MCF 10A (cell line): ENCODE measurements around the gene FGGY. TPM values are rescaled to one million over a fixed set of nuclear protein-coding genes. Genes with fewer than 3 reads are reported as not detected.

Source experiments
- BruUV-seq: library from RNA; stranded (reverse); fragments of 400-500 nt; replicated peaks from 2 replicates; lab custom pipeline; 2021; lab: Mats Ljungman, UMichigan
- CTCF ChIA-PET: fragments of 300-600 bp; sonication (Branson Sonifier 250); formaldehyde crosslinking; extraction: SDS; loops from one replicate; lab custom pipeline; 2021; ENCODE audit warnings: antibody characterized with exemption, inconsistent platforms; lab: Yijun Ruan, JAX
- POLR2A ChIA-PET: fragments of 300-600, 350-650 bp; sonication (Branson Sonifier 250); formaldehyde crosslinking; extraction: SDS; loops from one replicate; lab custom pipeline; 2020; ENCODE audit warnings: antibody characterized with exemption, inconsistent platforms; lab: Yijun Ruan, JAX
- DNase-seq: peaks from one replicate; pipeline ENCODE4 v3.0.0-alpha.2; 2018; ENCODE audit not compliant: unreplicated experiment
- H3K27ac Mint-ChIP-seq: one replicate; pipeline ENCODE4 v1.8.0; 2022; ENCODE audit warnings: mild to moderate bottlenecking, low read depth, mixed read lengths; ENCODE audit not compliant: unreplicated experiment
- H3K27me3 Mint-ChIP-seq: one replicate; pipeline ENCODE4 v1.8.0; 2022; ENCODE audit warnings: mixed read lengths; ENCODE audit not compliant: insufficient read depth, unreplicated experiment
- H3K36me3 Mint-ChIP-seq: one replicate; pipeline ENCODE4 v1.8.0; 2022; ENCODE audit warnings: mild to moderate bottlenecking, moderate library complexity, mixed read lengths; ENCODE audit not compliant: insufficient read depth, unreplicated experiment
- H3K4me1 Mint-ChIP-seq: one replicate; pipeline ENCODE4 v1.8.0; 2022; ENCODE audit warnings: mixed read lengths; ENCODE audit not compliant: insufficient read depth, unreplicated experiment
- H3K4me3 Mint-ChIP-seq: one replicate; pipeline ENCODE4 v1.8.0; 2022; ENCODE audit warnings: mild to moderate bottlenecking, moderate library complexity, mixed read lengths; ENCODE audit not compliant: unreplicated experiment
- H3K9me3 Mint-ChIP-seq: one replicate; pipeline ENCODE4 v1.8.0; 2022; ENCODE audit warnings: mixed read lengths; ENCODE audit not compliant: unreplicated experiment
- CTCF ChIP-seq: fragments of 200-600 bp; IDR thresholded peaks from one replicate; pipeline ENCODE4 v1.8.0; 2022; ENCODE audit warnings: antibody characterized with exemption, mild to moderate bottlenecking; ENCODE audit not compliant: unreplicated experiment
- intact Hi-C: fragments of 100-400 bp; cut with micrococcal nuclease; formaldehyde crosslinking; loops from 2 replicates; pipeline ENCODE4 v1.14.1; 2022
- total RNA-seq: library from RNA; stranded (reverse); gene quantifications from 2 replicates; pipeline ENCODE4 v1.2.3, GENCODE V29; 2022

FGGY gene
- total RNA-seq, 1 experiment from 2014 or later = 10.6 TPM

- CTCF ChIA-PET = no interaction called here
- no peaks in the 10 kb centered on the region for H3K27me3 Mint-ChIP-seq
- no peak for TF ChIP-seq CTCF
- no TSS peak for BruUV-seq
- peaks cover 17% of the 10 kb centered on the region for H3K4me1 Mint-ChIP-seq
- no peak for DNase-seq
- H3K4me3 Mint-ChIP-seq = no peak overlapping the region
- H3K9me3 Mint-ChIP-seq = peaks cover 9% of the 10 kb centered on the region
- intact Hi-C loops = loop anchor here (5.0 to 10.0 kb wide), 3 partner anchors 399 to 772 kb away; partner anchors contain the start of gene FGGY
- POLR2A ChIA-PET = interaction anchor here (1.0 kb wide), 1 partner anchor 23 kb away, joined by 3 read pairs; no protein-coding TSS in a partner anchor
- no peak overlapping the region for H3K27ac Mint-ChIP-seq
- H3K36me3 Mint-ChIP-seq = no peaks in the 10 kb centered on the region
These were observed 399.7 kb downstream of the FGGY start for GRCh38 chr1:59696421-59697115.

- H3K4me3 Mint-ChIP-seq = no peak overlapping the region
- no peaks in the 10 kb centered on the region for H3K27me3 Mint-ChIP-seq
- no TSS peak for BruUV-seq
- no peak for DNase-seq
- no peaks in the 10 kb centered on the region for H3K36me3 Mint-ChIP-seq
- peaks cover 9% of the 10 kb centered on the region for H3K9me3 Mint-ChIP-seq
- ChIA-PET CTCF (interaction anchor here (0.7 to 2.3 kb wide), 4 partner anchors 589 to 934 kb away, joined by 3 to 15 read pairs (median 4); no protein-coding TSS in a partner anchor), POLR2A (interaction anchor here (0.6 to 1.0 kb wide), 3 partner anchors 23 to 864 kb away, joined by 3 read pairs; no protein-coding TSS in a partner anchor)
- no peak overlapping the region for H3K27ac Mint-ChIP-seq
- intact Hi-C loops = loop anchor here (5.0 to 10.0 kb wide), 3 partner anchors 400 to 772 kb away; partner anchors contain the start of gene FGGY
- TF ChIP-seq CTCF = no peak
- peaks cover 17% of the 10 kb centered on the region for H3K4me1 Mint-ChIP-seq
These were observed 400.4 kb downstream of the FGGY start for GRCh38 chr1:59697150-59697800.

GRCh38 chr1:59698386-59698785, 401.5 kb downstream of the FGGY start:
- peaks cover 4% of the 10 kb centered on the region for H3K9me3 Mint-ChIP-seq
- ChIA-PET POLR2A (interaction anchor here (1.1 to 2.7 kb wide), 10 partner anchors 22 to 971 kb away, joined by 3 to 26 read pairs (median 7); partner anchors contain the start of genes FGGY and JUN), CTCF (interaction anchor here (0.7 to 2.9 kb wide), 47 partner anchors 8 to 989 kb away, joined by 3 to 19 read pairs (median 5); partner anchors contain the start of gene JUN)
- H3K4me3 Mint-ChIP-seq = no peak overlapping the region
- H3K4me1 Mint-ChIP-seq = peaks cover 18% of the 10 kb centered on the region
- H3K27me3 Mint-ChIP-seq = no peaks in the 10 kb centered on the region
- H3K36me3 Mint-ChIP-seq = no peaks in the 10 kb centered on the region
- intact Hi-C loops = loop anchor here (2.0 to 10.0 kb wide), 4 partner anchors 60 to 774 kb away; partner anchors contain the start of gene FGGY
- DNase-seq = no peak
- no peak for TF ChIP-seq CTCF
- BruUV-seq = no TSS peak
- H3K27ac Mint-ChIP-seq = peak overlapping the region; percentile 57
